Measurements from ENCODE around the gene MAEL.
"Not testable (repeated sequence)": the region's sequence is repeated elsewhere in the genome, so short reads cannot be mapped to it uniquely, and the experiment has no call there.

Gene MAEL

GRCh38 chr1:166978821-166979220, 10.3 kb upstream of the MAEL start:
- DNase-seq (ENCODE audit: low read depth), result no peak

GRCh38 chr1:166980383-166980782, 8.7 kb upstream of the MAEL start:
- no peak for DNase-seq (ENCODE audit: low read depth)

- no peak for DNase-seq (ENCODE audit: low read depth)
These were observed 8.3 kb upstream of the MAEL start for GRCh38 chr1:166980818-166981217.

- DNase-seq (ENCODE audit: low read depth), result no peak
These were observed 7.5 kb upstream of the MAEL start for GRCh38 chr1:166981589-166981988.

GRCh38 chr1:166999075-166999474, 10.0 kb downstream of the MAEL start:
- DNase-seq (ENCODE audit: low read depth), result no peak

GRCh38 chr1:166999500-167000055, 10.5 kb downstream of the MAEL start:
- DNase-seq (ENCODE audit: low read depth), result no peak

GRCh38 chr1:167000546-167000945, 11.5 kb downstream of the MAEL start:
- no peak for DNase-seq (ENCODE audit: low read depth)

GRCh38 chr1:167002354-167002753, 13.3 kb downstream of the MAEL start:
- DNase-seq (ENCODE audit: low read depth), result no peak

GRCh38 chr1:167003711-167004110, 14.6 kb downstream of the MAEL start:
- no peak for DNase-seq (ENCODE audit: low read depth)

GRCh38 chr1:167011560-167012191, 22.6 kb downstream of the MAEL start:
- DNase-seq (ENCODE audit: low read depth), result no peak

GRCh38 chr1:167012570-167012969, 23.5 kb downstream of the MAEL start:
- DNase-seq (ENCODE audit: low read depth), result no peak

- no peak for DNase-seq (ENCODE audit: low read depth)
These were observed 24.2 kb downstream of the MAEL start for GRCh38 chr1:167013108-167013929.

- no peak for DNase-seq (ENCODE audit: low read depth)
These were observed 27.1 kb downstream of the MAEL start for GRCh38 chr1:167016100-167016750.

- DNase-seq (ENCODE audit: low read depth), result no peak
These were observed 33.3 kb downstream of the MAEL start for GRCh38 chr1:167022384-167022783.

- DNase-seq (ENCODE audit: low read depth), result not testable (repeated sequence)
These were observed 40.5 kb downstream of the MAEL start for GRCh38 chr1:167029553-167029952.

GRCh38 chr1:167033646-167034045, 44.6 kb downstream of the MAEL start:
- no peak for DNase-seq (ENCODE audit: low read depth)

GRCh38 chr1:167043752-167044488, 54.8 kb downstream of the MAEL start:
- peak; percentile 42 for DNase-seq (ENCODE audit: low read depth)

- no peak for DNase-seq (ENCODE audit: low read depth)
These were observed 62.8 kb downstream of the MAEL start for GRCh38 chr1:167051907-167052306.

- DNase-seq (ENCODE audit: low read depth), result no peak
These were observed 63.3 kb downstream of the MAEL start for GRCh38 chr1:167052389-167052788.

GRCh38 chr1:167054531-167054930, 65.5 kb downstream of the MAEL start:
- DNase-seq (ENCODE audit: low read depth), result no peak

GRCh38 chr1:167054946-167055630, 66.0 kb downstream of the MAEL start:
- no peak for DNase-seq (ENCODE audit: low read depth)
